H9 (cell line): ENCODE results near the gene ESRRA. TPM values are rescaled to one million over a fixed set of nuclear protein-coding genes. Genes with fewer than 3 reads are reported as not detected.
"Not testable (repeated sequence)": the region's sequence is repeated elsewhere in the genome, so short reads cannot be mapped to it uniquely, and the experiment has no call there.

Experiments used
- DNase-seq: peaks from one replicate; pipeline ENCODE4 v3.0.0-alpha.2; 2017
- H2AFZ ChIP-seq: one replicate; pipeline ENCODE4 v1.6.1; 2013; ENCODE audit warnings: mild to moderate bottlenecking, low read length, control low read depth, moderate library complexity
- H2AK5ac ChIP-seq: 2 replicates; pipeline ENCODE4 v1.6.1; 2013; ENCODE audit warnings: low read length, control low read depth, mixed read lengths; ENCODE audit not compliant: insufficient read length
- H2BK120ac ChIP-seq: one replicate; pipeline ENCODE4 v1.6.1; 2013; ENCODE audit warnings: low read depth, mild to moderate bottlenecking, low read length, control low read depth, inconsistent platforms; ENCODE audit not compliant: poor library complexity, severe bottlenecking
- H2BK12ac ChIP-seq: 2 replicates; pipeline ENCODE4 v1.6.1; 2013; ENCODE audit warnings: low read length, control low read depth, mixed read lengths, low read depth; ENCODE audit not compliant: insufficient read length
- H2BK15ac ChIP-seq: 2 replicates; pipeline ENCODE4 v1.6.1; 2013; ENCODE audit warnings: low read depth, low read length, control low read depth
- H2BK20ac ChIP-seq: one replicate; pipeline ENCODE4 v1.6.1; 2013; ENCODE audit warnings: low read depth, mild to moderate bottlenecking, low read length, control low read depth, inconsistent platforms; ENCODE audit not compliant: poor library complexity, severe bottlenecking
- H2BK5ac ChIP-seq: 2 replicates; pipeline ENCODE4 v1.6.1; 2013; ENCODE audit warnings: low read length, control low read depth, mixed read lengths; ENCODE audit not compliant: insufficient read length
- H3K14ac ChIP-seq: 2 replicates; pipeline ENCODE4 v1.6.1; 2013; ENCODE audit warnings: low read length, control low read depth; ENCODE audit not compliant: insufficient read depth
- H3K18ac ChIP-seq: 2 replicates; pipeline ENCODE4 v1.6.1; 2013; ENCODE audit warnings: low read depth, mild to moderate bottlenecking, mixed read lengths, low read length, control low read depth; ENCODE audit not compliant: insufficient read length
- H3K23ac ChIP-seq: 2 replicates; pipeline ENCODE4 v1.6.1; 2013; ENCODE audit warnings: low read length, control low read depth, mixed read lengths, low read depth; ENCODE audit not compliant: insufficient read length
- H3K23me2 ChIP-seq: 2 replicates; pipeline ENCODE4 v1.6.1; 2013; ENCODE audit warnings: low read depth, mild to moderate bottlenecking, mixed read lengths, low read length, control low read depth; ENCODE audit not compliant: insufficient read length, poor library complexity, severe bottlenecking
- H3K27ac ChIP-seq: 2 replicates; pipeline ENCODE4 v1.5.1; 2013; ENCODE audit warnings: low read length, control low read depth, mixed read lengths, low read depth; ENCODE audit not compliant: insufficient read length
- H3K27me3 ChIP-seq: 2 replicates; pipeline ENCODE4 v1.6.1; 2013; ENCODE audit warnings: low read length, control low read depth, inconsistent platforms; ENCODE audit not compliant: insufficient read depth
- H3K4ac ChIP-seq: 2 replicates; pipeline ENCODE4 v1.6.1; 2013; ENCODE audit warnings: low read depth, mild to moderate bottlenecking, control low read depth, inconsistent platforms, low read length, moderate library complexity
- H3K4me1 ChIP-seq: 2 replicates; pipeline ENCODE4 v1.6.1; 2013; ENCODE audit warnings: low read length, control low read depth, inconsistent platforms; ENCODE audit not compliant: insufficient read depth
- H3K4me2 ChIP-seq: 2 replicates; pipeline ENCODE4 v1.6.1; 2013; ENCODE audit warnings: low read length, control low read depth, mixed read lengths; ENCODE audit not compliant: insufficient read length, insufficient read depth
- H3K56ac ChIP-seq: 2 replicates; pipeline ENCODE4 v1.6.1; 2013; ENCODE audit warnings: low read depth, mild to moderate bottlenecking, mixed read lengths, low read length, control low read depth; ENCODE audit not compliant: insufficient read length
- H3K79me1 ChIP-seq: 2 replicates; pipeline ENCODE4 v1.6.1; 2013; ENCODE audit warnings: low read depth, mild to moderate bottlenecking, moderate library complexity, low read length, control low read depth, inconsistent platforms; ENCODE audit not compliant: insufficient read depth, poor library complexity, severe bottlenecking
- H3K79me2 ChIP-seq: 2 replicates; pipeline ENCODE4 v1.6.1; 2013; ENCODE audit warnings: low read length, control low read depth, inconsistent platforms; ENCODE audit not compliant: insufficient read depth
- H3K9ac ChIP-seq: 2 replicates; pipeline ENCODE4 v1.6.1; 2013; ENCODE audit warnings: low read length, control low read depth, mixed read lengths; ENCODE audit not compliant: insufficient read length; ENCODE audit errors: extremely low read depth
- H3K9me3 ChIP-seq: one replicate; pipeline ENCODE4 v1.6.1; 2013; ENCODE audit warnings: low read depth, low read length, inconsistent platforms; ENCODE audit not compliant: control insufficient read depth
- H3T11ph ChIP-seq: one replicate; pipeline ENCODE4 v1.6.1; 2013; ENCODE audit warnings: mild to moderate bottlenecking, low read length, control low read depth, inconsistent platforms
- H4K20me1 ChIP-seq: one replicate; pipeline ENCODE4 v1.6.1; 2013; ENCODE audit not compliant: control insufficient read depth, insufficient read length, insufficient read depth
- H4K5ac ChIP-seq: 2 replicates; pipeline ENCODE4 v1.6.1; 2013; ENCODE audit warnings: low read depth, mild to moderate bottlenecking, mixed read lengths, low read length, control low read depth; ENCODE audit not compliant: insufficient read length
- H4K8ac ChIP-seq: replicated peaks from 2 replicates; pipeline ENCODE4 v1.6.1; 2013; ENCODE audit warnings: low read length, control low read depth, mixed read lengths, low read depth; ENCODE audit not compliant: insufficient read length
- H4K91ac ChIP-seq: 2 replicates; pipeline ENCODE4 v1.6.1; 2013; ENCODE audit warnings: low read depth, mild to moderate bottlenecking, moderate library complexity, mixed read lengths, low read length, control low read depth; ENCODE audit not compliant: insufficient read length
- H3K27ac Mint-ChIP-seq, 3 experiments: 2 replicates in 2 of 3; 3 replicates in 1 of 3; pipeline ENCODE4 v1.8.0; 2020 to 2021; ENCODE audit warnings: mixed read lengths in 3 of 3, mild to moderate bottlenecking in 1 of 3, moderate library complexity in 1 of 3
- H3K27me3 Mint-ChIP-seq: 2 replicates; pipeline ENCODE4 v1.8.0; 2021; ENCODE audit warnings: low read depth, mild to moderate bottlenecking, moderate library complexity, mixed read lengths
- H3K36me3 Mint-ChIP-seq, 3 experiments: 2 replicates in 2 of 3; 3 replicates in 1 of 3; pipeline ENCODE4 v1.8.0; 2020 to 2021; ENCODE audit warnings: low read depth in 3 of 3, mixed read lengths in 3 of 3; ENCODE audit not compliant: insufficient read depth in 1 of 3
- H3K4me1 Mint-ChIP-seq, 2 experiments: 2 replicates each; pipeline ENCODE4 v1.8.0; 2020; ENCODE audit warnings: mixed read lengths in 2 of 2
- H3K4me3 Mint-ChIP-seq, 2 experiments: 2 replicates in 1 of 2; 3 replicates in 1 of 2; pipeline ENCODE4 v1.8.0; 2020 to 2021; ENCODE audit warnings: mild to moderate bottlenecking in 2 of 2, mixed read lengths in 2 of 2, moderate library complexity in 1 of 2
- H3K9me3 Mint-ChIP-seq, 2 experiments: 2 replicates in 1 of 2; 3 replicates in 1 of 2; pipeline ENCODE4 v1.8.0; 2020; ENCODE audit warnings: mild to moderate bottlenecking in 2 of 2, mixed read lengths in 2 of 2, moderate library complexity in 1 of 2
- whole genome bisulfite sequencing: extraction: QIAGEN DNeasy Blood & Tissue Kit; methylation state at CpG from one replicate; pipeline ENCODE4 v1.1.7; 2013; ENCODE audit warnings: missing lambda C conversion rate, low lambda C conversion rate, mixed read lengths; ENCODE audit not compliant: insufficient read length; ENCODE audit errors: extremely low coverage; 5-methylcytosine and 5-hydroxymethylcytosine counted together
- total RNA-seq: library from RNA; stranded (reverse); gene quantifications from 2 replicates; pipeline ENCODE4 v1.2.1, GENCODE V29; 2021
- TF ChIP-seq, protein P1 (sequence below): fragments of 200-600 bp; sonication (generic); conservative IDR thresholded peaks from 3 replicates; pipeline ENCODE4 v1.8.0; 2021; ENCODE audit warnings: antibody characterized with exemption, mild to moderate bottlenecking

The ESRRA gene
- total RNA-seq, 1 experiment from 2014 or later, result 42.3 TPM

DNA sequence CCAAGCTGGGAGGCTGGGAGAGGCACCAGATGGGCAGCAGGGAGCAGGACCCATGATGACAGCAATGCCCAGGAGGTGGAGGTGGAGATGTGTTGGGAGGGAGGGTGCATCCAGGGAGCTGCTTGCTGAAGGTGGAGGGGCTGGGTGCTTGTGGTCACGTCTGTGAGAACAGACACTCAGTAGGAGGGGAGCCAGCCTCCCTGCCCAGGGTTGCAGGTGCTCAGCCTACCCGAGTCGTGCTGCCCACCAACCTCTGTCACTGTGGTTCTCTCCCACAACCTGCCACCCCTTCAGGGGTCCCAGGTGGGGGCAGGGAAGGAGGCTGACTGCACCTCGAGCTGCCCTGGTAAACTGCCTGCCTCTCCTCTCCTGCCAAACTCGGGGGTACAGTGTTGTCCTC lies 18.0 kb downstream of the ESRRA start:
- no peak overlapping the region for H3K4ac ChIP-seq
- H3K79me2 ChIP-seq, result no peaks in the 10 kb centered on the region
- H3T11ph ChIP-seq, result no peak overlapping the region
- no peaks in the 10 kb centered on the region for H3K23me2 ChIP-seq
- no peaks in the 10 kb centered on the region for H3K79me1 ChIP-seq
- H4K91ac ChIP-seq, result no peak overlapping the region
- H3K23ac ChIP-seq, result no peak overlapping the region
- no peak overlapping the region for H3K9ac ChIP-seq
- no peak overlapping the region for H2AK5ac ChIP-seq
- peak overlapping the region; percentile 41; the same call in 1 of the 2 replicates for H3K14ac ChIP-seq
- no peak overlapping the region for H2BK15ac ChIP-seq
- no peaks in the 10 kb centered on the region for H3K9me3 ChIP-seq
- H3K36me3 Mint-ChIP-seq, result peaks cover 9 to 22% (median 19%) of the 10 kb centered on the region in 3 experiments; a peak in 6 of 7 replicates
- H3K4me3 Mint-ChIP-seq, result no peak overlapping the region
- H3K27ac Mint-ChIP-seq, result peak overlapping the region; percentile 84 to 94 (median 90); a peak in 4 of 7 replicates
- H4K5ac ChIP-seq, result no peak overlapping the region
- H3K27me3 ChIP-seq, result no peaks in the 10 kb centered on the region
- TF ChIP-seq, protein P1, sequence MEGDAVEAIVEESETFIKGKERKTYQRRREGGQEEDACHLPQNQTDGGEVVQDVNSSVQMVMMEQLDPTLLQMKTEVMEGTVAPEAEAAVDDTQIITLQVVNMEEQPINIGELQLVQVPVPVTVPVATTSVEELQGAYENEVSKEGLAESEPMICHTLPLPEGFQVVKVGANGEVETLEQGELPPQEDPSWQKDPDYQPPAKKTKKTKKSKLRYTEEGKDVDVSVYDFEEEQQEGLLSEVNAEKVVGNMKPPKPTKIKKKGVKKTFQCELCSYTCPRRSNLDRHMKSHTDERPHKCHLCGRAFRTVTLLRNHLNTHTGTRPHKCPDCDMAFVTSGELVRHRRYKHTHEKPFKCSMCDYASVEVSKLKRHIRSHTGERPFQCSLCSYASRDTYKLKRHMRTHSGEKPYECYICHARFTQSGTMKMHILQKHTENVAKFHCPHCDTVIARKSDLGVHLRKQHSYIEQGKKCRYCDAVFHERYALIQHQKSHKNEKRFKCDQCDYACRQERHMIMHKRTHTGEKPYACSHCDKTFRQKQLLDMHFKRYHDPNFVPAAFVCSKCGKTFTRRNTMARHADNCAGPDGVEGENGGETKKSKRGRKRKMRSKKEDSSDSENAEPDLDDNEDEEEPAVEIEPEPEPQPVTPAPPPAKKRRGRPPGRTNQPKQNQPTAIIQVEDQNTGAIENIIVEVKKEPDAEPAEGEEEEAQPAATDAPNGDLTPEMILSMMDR, result no peak
- H3K27ac ChIP-seq, result no peak overlapping the region
- no peak overlapping the region for H2BK20ac ChIP-seq
- H3K4me1 ChIP-seq, result no peaks in the 10 kb centered on the region; the same call in 1 of the 2 replicates
- DNase-seq, result no peak
- no peak overlapping the region for H2BK120ac ChIP-seq
- H2BK12ac ChIP-seq, result no peak overlapping the region
- no peak overlapping the region for H3K56ac ChIP-seq
- H2BK5ac ChIP-seq, result no peak overlapping the region
- no peaks in the 10 kb centered on the region for H3K27me3 Mint-ChIP-seq
- H3K4me2 ChIP-seq, result no peak overlapping the region
- H4K20me1 ChIP-seq, result peaks cover 2% of the 10 kb centered on the region
- no peak overlapping the region for H2AFZ ChIP-seq
- no CpG with 5 or more reads among the region's 5 CpGs for WGBS
- no peaks in the 10 kb centered on the region for H3K9me3 Mint-ChIP-seq
- H3K18ac ChIP-seq, result no peak overlapping the region
- H4K8ac ChIP-seq, result no peak overlapping the region
- peaks cover 21 to 28% of the 10 kb centered on the region in 2 experiments for H3K4me1 Mint-ChIP-seq

DNA sequence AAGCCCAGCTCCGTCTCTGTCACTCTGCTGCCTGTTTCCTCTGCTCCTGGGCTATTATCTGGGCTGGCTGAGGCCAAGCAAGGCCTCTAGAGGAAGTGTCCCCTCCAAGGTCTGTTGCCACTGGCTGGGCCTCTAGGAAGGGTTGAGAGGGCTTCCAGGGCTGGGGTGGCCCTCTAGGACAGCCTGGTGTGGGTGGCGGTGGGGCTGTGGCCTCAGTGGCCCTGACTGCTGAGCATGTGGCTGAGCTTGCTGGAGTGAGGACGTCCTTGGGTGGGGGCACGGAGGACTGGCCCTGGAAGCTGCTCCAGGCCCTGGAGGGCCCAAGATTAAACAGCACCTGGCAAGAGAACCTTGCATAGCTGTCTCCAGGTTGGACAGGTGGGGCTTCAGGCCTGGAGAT lies 18.7 kb downstream of the ESRRA start:
- not testable (repeated sequence) for H3K79me2 ChIP-seq, H2BK15ac ChIP-seq, H2BK20ac ChIP-seq, H3K27ac ChIP-seq, H4K8ac ChIP-seq, H2BK5ac ChIP-seq, H3K9me3 Mint-ChIP-seq, H3K18ac ChIP-seq, H3K4me1 ChIP-seq, H2BK12ac ChIP-seq, H3K4me3 Mint-ChIP-seq, H3K4ac ChIP-seq, H3T11ph ChIP-seq, H3K9me3 ChIP-seq, H3K4me2 ChIP-seq, H4K20me1 ChIP-seq, H2AK5ac ChIP-seq, H3K23me2 ChIP-seq, H2AFZ ChIP-seq, H3K9ac ChIP-seq, H3K79me1 ChIP-seq, H4K91ac ChIP-seq, H3K14ac ChIP-seq, H3K27me3 ChIP-seq, H3K27me3 Mint-ChIP-seq, H3K56ac ChIP-seq, H4K5ac ChIP-seq, H2BK120ac ChIP-seq, DNase-seq, H3K23ac ChIP-seq
- Mint-ChIP-seq H3K4me1 (peaks cover 19 to 26% of the 10 kb centered on the region in 2 experiments), H3K27ac (peak overlapping the region; percentile 45 to 94 (median 90); a peak in 4 of 7 replicates), H3K36me3 (peaks cover 9 to 22% (median 19%) of the 10 kb centered on the region in 3 experiments; a peak in 6 of 7 replicates)
- no CpG with 5 or more reads among the region's 4 CpGs for WGBS
